ENCODE measurements around the gene GABRB2. TPM values are rescaled to one million over a fixed set of nuclear protein-coding genes. Genes with fewer than 3 reads are reported as not detected.
"Not testable (repeated sequence)": the region's sequence is repeated elsewhere in the genome, so short reads cannot be mapped to it uniquely, and the experiment has no call there.

The GABRB2 gene
- total RNA-seq, 1 donor from 2014 or later = 1.6 TPM

- Histone ChIP-seq H3K4me3 (no peak overlapping the region), H3K4me1 (no peaks in the 10 kb centered on the region), H3K27me3 (no peaks in the 10 kb centered on the region), H3K9me3 (no peaks in the 10 kb centered on the region), H3K27ac (no peak overlapping the region), H3K36me3 (no peaks in the 10 kb centered on the region)
- DNase-seq (no peak), ATAC-seq (no peak)
- no peak for TF ChIP-seq CTCF (IDR thresholded peaks at IDR 0.05)
- intact Hi-C loops (cut with DNase I) = no loop called here
Observed at GRCh38 chr5:161302559-161302958, 244.0 kb downstream of the GABRB2 start.

- H3K9me3 ChIP-seq = no peaks in the 10 kb centered on the region
- no peaks in the 10 kb centered on the region for H3K27me3 ChIP-seq
- no peaks in the 10 kb centered on the region for H3K36me3 ChIP-seq
- ATAC-seq (no peak), DNase-seq (no peak)
- intact Hi-C loops (cut with DNase I) = no loop called here
- H3K4me3 ChIP-seq = no peak overlapping the region
- H3K4me1 ChIP-seq = no peaks in the 10 kb centered on the region
- no peak for TF ChIP-seq CTCF (IDR thresholded peaks at IDR 0.05)
- H3K27ac ChIP-seq = no peak overlapping the region
Observed at GRCh38 chr5:161301586-161301985, 244.9 kb downstream of the GABRB2 start.

GRCh38 chr5:161299053-161299452, 247.5 kb downstream of the GABRB2 start:
- no peak overlapping the region for H3K27ac ChIP-seq
- H3K36me3 ChIP-seq = no peaks in the 10 kb centered on the region
- H3K4me1 ChIP-seq = no peaks in the 10 kb centered on the region
- no peak for TF ChIP-seq CTCF (IDR thresholded peaks at IDR 0.05)
- no peak for DNase-seq
- no peak overlapping the region for H3K4me3 ChIP-seq
- intact Hi-C loops (cut with DNase I) = no loop called here
- no peak for ATAC-seq
- no peaks in the 10 kb centered on the region for H3K27me3 ChIP-seq
- H3K9me3 ChIP-seq = no peaks in the 10 kb centered on the region

DNA sequence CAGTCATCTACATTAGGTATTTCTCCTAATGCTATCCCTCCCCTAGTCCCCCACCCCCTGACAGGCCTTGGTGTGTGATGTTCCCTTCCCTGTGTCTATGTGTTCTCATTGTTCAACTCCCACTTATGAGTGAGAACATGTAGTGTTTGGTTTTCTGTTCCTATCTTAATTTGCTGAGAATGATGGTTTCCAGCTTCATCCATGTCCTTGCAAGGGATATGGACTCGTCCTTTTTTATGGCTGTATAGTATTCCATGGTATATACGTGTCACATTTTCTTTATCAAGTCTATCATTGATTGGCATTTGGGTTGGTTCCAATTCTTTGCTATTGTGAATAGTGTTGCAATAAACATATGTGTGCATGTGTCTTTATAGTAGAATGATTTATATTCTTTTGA, 249.1 kb downstream of the GABRB2 start:
- H3K4me1 ChIP-seq; H3K4me3 ChIP-seq; H3K27me3 ChIP-seq; H3K36me3 ChIP-seq; intact Hi-C loops (cut with DNase I); ATAC-seq; H3K27ac ChIP-seq; DNase-seq; H3K9me3 ChIP-seq: not testable (repeated sequence)

GRCh38 chr5:161295721-161296250, 250.7 kb downstream of the GABRB2 start:
- TF ChIP-seq CTCF (IDR thresholded peaks at IDR 0.05) = no peak
- H3K36me3 ChIP-seq = no peaks in the 10 kb centered on the region
- no peak for ATAC-seq
- no peaks in the 10 kb centered on the region for H3K9me3 ChIP-seq
- no peak for DNase-seq
- no peaks in the 10 kb centered on the region for H3K27me3 ChIP-seq
- intact Hi-C loops (cut with DNase I) = no loop called here
- no peak overlapping the region for H3K4me3 ChIP-seq
- H3K4me1 ChIP-seq = no peaks in the 10 kb centered on the region
- no peak overlapping the region for H3K27ac ChIP-seq

- no peak for DNase-seq
- intact Hi-C loops (cut with DNase I) = no loop called here
- Histone ChIP-seq H3K9me3 (no peaks in the 10 kb centered on the region), H3K4me1 (no peaks in the 10 kb centered on the region), H3K27ac (no peak overlapping the region), H3K27me3 (no peaks in the 10 kb centered on the region), H3K36me3 (no peaks in the 10 kb centered on the region), H3K4me3 (no peak overlapping the region)
- TF ChIP-seq CTCF (IDR thresholded peaks at IDR 0.05) = no peak
- ATAC-seq = no peak
Observed at GRCh38 chr5:161288071-161288470, 258.5 kb downstream of the GABRB2 start.

Data from upper lobe of right lung (tissue), 1 donor.